HG02840 (cell line): ENCODE measurements around the gene MKLN1.
"Not testable (repeated sequence)": the region's sequence is repeated elsewhere in the genome, so short reads cannot be mapped to it uniquely, and the experiment has no call there.

ENCODE experiments used
- ATAC-seq: cut with Tn5 transposase; IDR thresholded peaks from one replicate; pipeline ENCODE4 v1.9.1; 2021; ENCODE audit warnings: mild to moderate bottlenecking, moderate library complexity, moderate number of reproducible peaks; ENCODE audit not compliant: unreplicated experiment, low FRiP score

The MKLN1 gene

DNA sequence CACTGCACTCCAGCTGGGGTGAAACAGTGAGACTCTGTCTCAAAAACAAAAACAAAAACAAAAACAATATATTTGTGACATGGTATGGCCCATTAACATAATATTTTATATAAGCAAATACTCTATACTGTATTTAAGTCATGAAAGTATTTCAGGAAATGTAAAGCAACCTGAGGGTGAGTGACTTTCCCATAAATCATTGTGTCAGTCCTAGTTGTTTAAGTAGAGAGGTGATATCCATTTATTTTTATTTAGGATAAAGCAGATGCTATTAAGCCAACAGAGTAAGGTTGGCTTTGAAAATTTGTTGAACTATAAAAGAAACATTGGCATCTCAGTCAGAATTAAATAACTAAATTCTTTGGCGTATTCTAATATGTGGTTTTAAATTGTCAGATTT lies 60.5 kb downstream of the MKLN1 start:
- ATAC-seq: no peak

- ATAC-seq: no peak
Measured at GRCh38 chr7:131390275-131390674, 62.6 kb downstream of the MKLN1 start.

DNA sequence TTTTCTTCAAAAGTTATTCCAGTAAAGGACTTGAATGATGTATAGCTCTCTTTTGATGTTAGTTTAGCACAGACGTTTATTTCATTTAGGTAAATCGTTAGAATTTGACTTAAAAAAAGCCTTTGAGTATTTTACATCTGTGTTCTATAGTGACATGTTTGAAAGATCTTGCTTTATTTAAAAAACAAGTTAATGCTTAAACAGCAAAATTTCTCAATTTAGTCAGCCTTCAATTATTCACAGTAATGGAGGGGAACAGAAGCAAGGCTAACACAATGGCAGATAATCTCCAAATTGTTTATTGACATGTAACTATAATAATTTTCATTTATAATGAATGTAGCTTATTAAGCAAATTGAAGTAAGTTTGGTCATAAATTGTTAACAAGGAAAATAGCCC lies 63.5 kb downstream of the MKLN1 start:
- ATAC-seq: no peak

GRCh38 chr7:131400681-131401176 lies 73.1 kb downstream of the MKLN1 start:
- ATAC-seq: no peak

DNA sequence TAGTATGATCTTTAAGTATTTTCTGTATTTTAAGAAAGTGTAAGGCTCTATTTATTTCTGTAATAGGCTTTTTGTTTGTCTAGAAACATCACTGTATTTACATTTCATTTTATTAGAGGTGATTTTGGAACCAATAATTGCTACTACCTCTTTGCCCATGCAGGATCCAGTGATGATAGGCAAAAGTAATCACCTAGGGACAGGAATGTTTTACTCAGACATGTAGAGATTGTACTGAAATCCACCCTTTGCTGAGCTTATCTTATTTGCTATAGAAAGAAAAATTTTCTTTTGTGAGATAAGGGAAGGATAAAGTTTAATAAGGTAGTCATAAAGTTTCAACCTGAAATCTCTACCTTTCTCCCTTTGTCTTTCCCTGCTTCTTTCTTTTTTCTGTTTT lies 73.5 kb downstream of the MKLN1 start:
- no peak for ATAC-seq

- ATAC-seq: no peak
Measured at GRCh38 chr7:131403322-131403721, 75.6 kb downstream of the MKLN1 start.

DNA sequence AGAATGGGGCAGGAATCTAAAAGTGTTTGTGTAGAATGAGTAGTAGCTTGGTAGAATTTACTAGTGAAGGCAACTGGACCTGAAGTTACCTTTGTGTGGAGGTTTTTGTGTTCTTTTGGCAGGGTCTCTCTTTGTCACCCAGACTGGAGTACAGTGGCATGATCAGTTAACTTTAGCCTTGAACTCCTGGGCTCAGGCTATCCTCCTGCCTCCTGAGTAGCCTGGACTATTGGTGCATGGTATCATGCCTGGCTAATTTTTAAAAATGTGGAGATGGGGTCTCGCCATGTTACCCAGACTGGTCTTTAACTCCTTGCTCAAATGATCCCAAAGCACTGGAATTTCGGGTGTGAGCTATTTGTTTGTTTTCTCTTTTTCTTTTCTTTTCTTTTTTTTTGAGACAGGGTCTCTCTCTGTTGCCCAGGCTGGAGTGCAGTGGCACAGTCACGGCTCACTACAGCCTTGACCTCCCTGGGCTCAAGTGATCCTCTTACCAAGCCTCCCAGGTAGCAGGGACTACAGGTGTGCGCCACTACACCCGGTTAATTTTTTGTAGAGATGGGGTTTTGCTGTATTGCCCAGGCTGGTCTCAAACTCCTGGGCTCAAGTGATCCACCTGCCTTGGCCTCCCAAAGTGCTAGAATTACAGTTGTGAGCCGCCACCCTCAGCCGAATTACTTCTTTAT lies 76.7 kb downstream of the MKLN1 start:
- no peak for ATAC-seq

DNA sequence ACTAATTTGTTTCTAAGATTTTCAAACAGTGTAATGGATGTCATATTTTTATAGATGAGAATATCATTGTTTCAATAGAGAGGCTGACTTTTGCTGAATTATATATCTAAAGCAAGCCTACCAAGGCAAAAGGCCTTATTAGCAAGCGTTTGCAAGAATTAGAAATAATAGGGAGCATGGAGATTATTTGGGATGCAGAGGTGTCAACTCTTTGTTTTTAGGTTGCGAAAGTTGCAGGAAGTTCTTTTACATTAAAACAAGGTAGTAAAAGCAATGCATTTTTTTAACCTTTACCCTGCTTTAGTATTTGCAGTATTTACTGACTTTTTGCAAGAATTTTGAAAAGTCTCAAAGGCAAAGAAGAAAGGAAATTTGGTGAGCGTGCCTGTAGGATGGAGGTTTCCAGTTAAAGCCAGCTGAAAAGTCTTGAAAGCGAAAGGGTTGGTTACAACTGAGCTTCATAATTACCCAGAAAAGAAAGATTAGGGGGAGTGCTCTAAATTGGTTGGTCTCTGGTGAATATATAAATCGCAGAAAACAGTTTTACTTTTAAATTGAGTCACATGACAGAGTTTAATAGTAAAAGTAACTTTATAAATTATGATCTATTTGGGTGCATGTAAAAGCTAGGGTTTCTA lies 81.6 kb downstream of the MKLN1 start:
- no peak for ATAC-seq

- no peak for ATAC-seq
Measured at GRCh38 chr7:131412031-131412430, 84.4 kb downstream of the MKLN1 start.

DNA sequence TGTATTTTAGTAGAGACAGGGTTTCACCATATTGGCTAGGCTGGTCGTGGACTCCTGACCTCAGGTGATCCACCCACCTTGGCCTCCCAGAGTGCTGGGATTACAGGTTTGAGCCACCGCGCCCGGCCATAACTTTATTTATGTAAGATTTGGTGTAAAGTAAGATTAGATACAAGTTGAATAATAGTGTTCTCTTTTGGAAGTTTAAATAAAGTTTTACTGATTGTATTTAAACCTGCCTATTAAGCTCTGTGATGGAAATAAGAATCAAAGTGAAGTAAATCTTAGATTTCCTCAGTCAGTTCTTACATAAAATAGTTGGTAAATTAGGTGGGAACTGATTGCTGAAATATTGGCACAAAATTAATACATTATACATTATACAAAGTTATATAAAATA lies 86.0 kb downstream of the MKLN1 start:
- no peak for ATAC-seq

GRCh38 chr7:131424219-131424822 lies 96.6 kb downstream of the MKLN1 start:
- no peak for ATAC-seq

- no peak for ATAC-seq
Measured at GRCh38 chr7:131425992-131426391, 98.3 kb downstream of the MKLN1 start.

GRCh38 chr7:131430826-131431225 lies 103.2 kb downstream of the MKLN1 start:
- not testable (repeated sequence) for ATAC-seq

DNA sequence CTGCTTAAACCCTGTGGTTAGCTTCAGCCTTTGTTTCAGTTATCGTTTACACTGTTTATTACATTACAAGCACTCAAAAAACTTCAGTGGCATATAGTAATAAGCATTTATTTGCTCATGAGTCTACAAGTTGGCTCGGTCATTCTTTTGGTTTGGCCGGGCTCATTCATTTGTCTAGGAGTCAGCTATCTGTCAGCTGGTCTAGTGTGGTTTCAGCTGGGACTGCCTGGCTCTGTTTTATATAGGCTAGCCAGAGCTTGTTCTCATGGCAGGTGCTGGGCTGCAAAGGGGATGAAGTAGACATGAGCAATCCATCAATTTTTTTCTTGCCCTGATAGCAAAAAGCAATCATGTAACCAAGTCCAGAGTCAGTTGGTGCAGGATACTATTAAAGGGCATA lies 103.6 kb downstream of the MKLN1 start:
- ATAC-seq: no peak

DNA sequence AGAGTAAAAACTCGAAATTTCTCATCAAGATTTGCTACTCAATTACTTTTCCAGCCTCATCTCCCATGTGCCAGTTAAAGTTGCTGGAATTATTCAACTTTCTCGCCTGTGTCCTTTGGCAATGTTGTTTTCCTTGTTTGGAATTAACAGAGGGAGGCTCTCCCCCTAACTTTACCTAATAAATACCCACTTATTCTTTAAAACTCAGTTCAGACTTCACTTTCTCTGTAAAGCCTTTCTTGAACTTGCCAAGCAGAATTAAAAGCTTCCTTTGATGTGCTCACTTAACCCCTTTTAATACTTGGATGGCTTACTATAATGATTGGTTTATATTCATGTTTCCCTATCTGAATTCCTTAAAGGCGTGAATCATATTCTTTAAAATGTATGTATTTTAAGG lies 104.1 kb downstream of the MKLN1 start:
- ATAC-seq: no peak

- ATAC-seq: no peak
Measured at GRCh38 chr7:131436384-131436783, 108.7 kb downstream of the MKLN1 start.

DNA sequence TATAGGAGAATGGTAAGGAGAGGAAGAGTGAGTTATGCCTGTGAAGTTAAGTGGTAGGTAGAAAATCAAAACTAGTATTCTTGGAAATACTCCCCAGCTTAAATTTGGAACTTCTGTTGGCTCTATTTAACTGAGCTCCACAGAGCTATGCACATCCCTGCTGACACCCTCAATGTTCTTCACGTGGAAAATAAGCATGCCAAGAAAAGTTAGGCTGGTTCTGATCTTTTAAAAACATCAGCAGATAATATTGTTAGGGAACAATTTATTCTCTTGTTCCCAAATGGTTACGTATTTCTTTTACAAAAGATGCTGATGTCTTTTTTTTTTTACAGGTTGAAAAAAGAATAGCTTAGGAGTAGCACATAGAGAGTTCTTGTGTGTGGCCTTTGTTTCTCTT lies 111.3 kb downstream of the MKLN1 start:
- ATAC-seq: no peak

- ATAC-seq: no peak
Measured at GRCh38 chr7:131443496-131443895, 115.8 kb downstream of the MKLN1 start.

DNA sequence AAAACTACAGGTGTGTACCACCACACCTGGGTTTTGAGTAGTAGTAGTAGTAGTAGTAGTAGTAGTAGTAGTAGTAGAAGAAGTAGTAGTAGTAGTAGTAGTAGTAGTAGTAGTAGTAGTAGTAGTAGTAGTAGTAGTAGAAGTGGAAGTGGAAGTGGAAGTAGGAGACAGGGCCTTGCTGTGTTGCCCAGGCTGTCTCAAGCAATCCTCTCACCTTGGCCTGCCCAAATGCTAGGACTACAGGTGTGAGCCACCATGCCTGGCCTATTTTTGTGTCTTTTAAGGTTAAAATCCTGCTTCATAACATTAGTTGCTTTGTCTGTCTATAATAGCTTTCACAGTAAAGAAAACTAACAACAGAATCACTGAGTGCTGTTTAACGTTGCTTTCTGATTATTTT lies 117.0 kb downstream of the MKLN1 start:
- ATAC-seq: no peak

DNA sequence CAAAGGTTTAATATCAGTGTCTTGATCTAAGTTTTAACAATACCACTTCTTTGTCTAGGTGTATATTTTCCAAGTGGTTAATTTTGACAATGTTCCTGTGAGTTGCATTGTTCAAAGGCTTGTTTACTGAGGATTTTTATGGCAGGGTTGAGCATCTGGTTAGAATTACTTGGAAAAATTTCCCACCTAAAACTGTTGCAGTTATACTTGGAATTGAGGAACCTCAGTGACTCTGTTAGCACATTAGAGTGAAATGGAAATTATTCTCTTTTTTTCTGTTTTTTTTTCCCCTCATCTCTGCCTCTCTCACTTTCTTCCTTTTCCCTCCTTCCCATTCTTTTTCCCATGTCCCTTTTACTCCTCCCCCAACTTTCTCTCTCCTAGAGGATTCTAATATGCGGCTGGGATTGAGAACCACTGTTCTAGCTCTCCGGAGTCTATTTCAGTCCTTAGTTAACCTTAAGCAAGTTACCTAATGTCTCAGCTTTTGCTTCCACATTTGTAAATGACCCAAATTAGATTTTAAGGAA lies 121.8 kb downstream of the MKLN1 start:
- no peak for ATAC-seq

DNA sequence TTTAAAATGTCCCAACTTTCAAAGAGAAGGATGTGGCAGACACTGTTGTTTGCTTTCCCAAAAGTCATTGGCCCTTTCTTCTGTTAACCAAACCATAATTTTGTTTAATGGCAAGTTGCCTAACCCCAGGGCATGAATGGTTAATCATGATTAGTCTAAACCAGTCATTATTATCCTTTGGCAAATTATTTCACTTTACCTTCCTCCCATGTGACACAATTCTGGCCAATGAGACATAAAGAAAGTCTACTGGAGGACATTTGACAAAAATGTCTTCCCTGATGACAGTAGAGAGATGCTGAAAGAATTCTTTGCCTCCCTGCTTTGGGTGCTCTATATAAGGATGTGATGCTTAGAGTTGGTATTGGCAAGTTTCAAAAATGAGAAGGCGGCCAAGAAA lies 126.8 kb downstream of the MKLN1 start:
- ATAC-seq: no peak

- no peak for ATAC-seq
Measured at GRCh38 chr7:131455001-131455400, 127.3 kb downstream of the MKLN1 start.
